KMS-11 (cell line): ENCODE results near the gene USP50.

Source experiments
- H2AFZ ChIP-seq: fragments of 200-600 bp; sonication (generic); 2 replicates; pipeline ENCODE4 v1.6.1; 2016; ENCODE audit warnings: antibody characterized with exemption, mixed run types, low read depth
- H3K27ac ChIP-seq: fragments of 200-600 bp; sonication (generic); 2 replicates; pipeline ENCODE4 v1.6.1; 2016; ENCODE audit warnings: mild to moderate bottlenecking, mixed run types
- H3K27me3 ChIP-seq: fragments of 200-600 bp; sonication (generic); 2 replicates; pipeline ENCODE4 v1.6.1; 2017; ENCODE audit warnings: mild to moderate bottlenecking, low read depth, mixed run types, moderate library complexity; ENCODE audit not compliant: insufficient read depth
- H3K36me3 ChIP-seq: fragments of 200-600 bp; sonication (generic); 2 replicates; pipeline ENCODE4 v1.6.1; 2017; ENCODE audit warnings: mild to moderate bottlenecking, mixed run types; ENCODE audit not compliant: insufficient read depth
- H3K4me1 ChIP-seq: fragments of 200-600 bp; sonication (generic); 2 replicates; pipeline ENCODE4 v1.6.1; 2016; ENCODE audit warnings: mild to moderate bottlenecking, low read depth, mixed run types; ENCODE audit not compliant: poor library complexity, severe bottlenecking
- H3K4me2 ChIP-seq: fragments of 200-600 bp; sonication (generic); 2 replicates; pipeline ENCODE4 v1.7.0; 2016; ENCODE audit warnings: mild to moderate bottlenecking, mixed run types
- H3K4me3 ChIP-seq: fragments of 200-600 bp; sonication (generic); IDR thresholded peaks from 2 replicates; pipeline ENCODE4 v1.6.1; 2017; ENCODE audit warnings: low read depth, low read length, mixed read lengths; ENCODE audit not compliant: insufficient read depth
- H3K79me2 ChIP-seq: fragments of 200-600 bp; sonication (generic); 2 replicates; pipeline ENCODE4 v1.6.1; 2016; ENCODE audit warnings: low read depth, mixed run types; ENCODE audit not compliant: insufficient read depth
- H3K9ac ChIP-seq: fragments of 200-600 bp; sonication (generic); 2 replicates; pipeline ENCODE4 v1.6.1; 2016; ENCODE audit warnings: mild to moderate bottlenecking, mixed run types
- H4K20me1 ChIP-seq: fragments of 200-600 bp; sonication (generic); 2 replicates; pipeline ENCODE4 v1.6.1; 2016; ENCODE audit warnings: mild to moderate bottlenecking, mixed run types; ENCODE audit not compliant: insufficient read depth
- CTCF ChIP-seq: fragments of 200-600 bp; sonication (generic); conservative IDR thresholded peaks from 2 replicates; pipeline ENCODE4 v1.6.1; 2017; ENCODE audit warnings: low read depth, mild to moderate bottlenecking, antibody characterized with exemption, low read length, moderate library complexity, mixed read lengths

The USP50 gene

DNA sequence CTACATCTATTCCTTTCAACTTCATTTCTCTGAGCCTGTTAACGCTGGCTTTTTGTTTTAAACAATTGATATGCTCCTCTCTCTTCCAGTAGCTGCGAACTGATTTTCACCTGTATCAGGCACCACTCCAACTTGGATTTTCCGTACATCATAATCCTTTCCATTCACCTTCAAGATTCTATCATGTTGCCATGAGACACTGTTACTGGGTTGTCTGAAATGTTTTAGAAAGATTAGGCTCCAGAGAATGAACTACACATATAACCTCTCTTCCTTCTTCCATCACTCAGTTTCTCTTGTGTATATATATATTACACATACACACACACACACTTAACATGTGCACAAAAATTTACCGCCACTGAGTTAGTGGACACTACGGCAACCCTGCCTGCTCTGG, at the start of gene USP50:
USP50 (minus strand) TSS at position 101 of the 400 bp plus-strand sequence. CDS start 141 bp downstream, outside the sequence.
- H3K36me3 ChIP-seq = no peaks in the 10 kb centered on the region
- H3K4me1 ChIP-seq = no peaks in the 10 kb centered on the region
- no peak within 1 kb of the TSS for H3K9ac ChIP-seq
- no peaks in the 10 kb centered on the region for H4K20me1 ChIP-seq
- no peak within 1 kb of the TSS for H3K4me3 ChIP-seq
- no peak within 1 kb of the TSS for H2AFZ ChIP-seq
- H3K79me2 ChIP-seq = no peaks in the 10 kb centered on the region
- H3K4me2 ChIP-seq = no peak within 1 kb of the TSS
- H3K27me3 ChIP-seq = no peaks in the 10 kb centered on the region
- TF ChIP-seq CTCF = no peak
- H3K27ac ChIP-seq = no peak within 1 kb of the TSS

- Histone ChIP-seq H3K4me1 (no peaks in the 10 kb centered on the region), H4K20me1 (no peaks in the 10 kb centered on the region), H3K4me3 (no peak overlapping the region), H3K79me2 (no peaks in the 10 kb centered on the region), H3K36me3 (peaks cover 4% of the 10 kb centered on the region; the same call in 1 of the 2 replicates), H3K9ac (no peak overlapping the region), H3K4me2 (no peak overlapping the region), H2AFZ (no peak overlapping the region), H3K27me3 (no peaks in the 10 kb centered on the region), H3K27ac (no peak overlapping the region)
- TF ChIP-seq CTCF = no peak
Measured at GRCh38 chr15:50594311-50594710, 47.8 kb upstream of the USP50 start.

DNA sequence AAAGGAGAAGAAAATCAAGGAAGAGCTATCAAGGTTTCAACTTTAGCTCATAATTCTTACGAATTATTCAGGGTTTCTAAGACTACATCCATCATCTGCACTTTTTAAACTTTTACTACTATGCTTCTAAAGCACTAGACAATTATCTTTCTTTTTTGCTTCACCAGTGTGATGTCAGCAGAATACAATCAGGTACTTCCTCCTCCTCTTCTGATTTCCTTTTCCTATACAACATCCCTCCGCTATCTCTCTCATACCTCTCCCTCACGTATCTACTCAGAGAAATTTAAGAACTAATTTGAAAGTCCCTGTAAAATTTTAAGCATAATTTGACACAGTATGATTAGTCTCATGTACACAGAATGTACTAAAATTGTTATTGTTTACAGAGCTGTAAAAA, 47.3 kb upstream of the USP50 start:
- Histone ChIP-seq H4K20me1 (no peaks in the 10 kb centered on the region), H2AFZ (no peak overlapping the region), H3K4me2 (no peak overlapping the region), H3K79me2 (no peaks in the 10 kb centered on the region), H3K27me3 (no peaks in the 10 kb centered on the region), H3K4me1 (no peaks in the 10 kb centered on the region), H3K36me3 (peaks cover 6% of the 10 kb centered on the region; the same call in 1 of the 2 replicates), H3K9ac (no peak overlapping the region), H3K27ac (no peak overlapping the region), H3K4me3 (no peak overlapping the region)
- no peak for TF ChIP-seq CTCF

DNA sequence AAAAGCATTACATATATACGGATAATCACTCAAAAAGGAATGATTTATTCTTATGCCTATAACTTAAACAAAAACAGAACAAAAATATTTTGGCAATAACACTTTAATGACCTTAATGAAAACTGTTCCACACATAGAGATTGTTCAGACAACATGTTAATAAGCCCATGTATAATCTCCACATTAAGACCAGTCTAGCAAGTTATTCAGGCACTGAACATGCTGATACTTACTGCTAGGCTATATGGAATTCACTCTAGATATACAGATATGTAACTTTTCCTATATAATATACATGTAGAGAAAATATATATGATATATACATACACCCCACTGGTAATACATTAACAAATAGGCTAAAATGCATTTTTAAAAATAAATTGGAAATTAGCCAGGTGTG, 43.8 kb upstream of the USP50 start:
- TF ChIP-seq CTCF = no peak
- Histone ChIP-seq H4K20me1 (no peaks in the 10 kb centered on the region), H3K9ac (no peak overlapping the region), H3K36me3 (peaks cover 6% of the 10 kb centered on the region; the same call in 1 of the 2 replicates), H3K27me3 (no peaks in the 10 kb centered on the region), H3K79me2 (no peaks in the 10 kb centered on the region), H3K27ac (no peak overlapping the region), H2AFZ (no peak overlapping the region), H3K4me3 (no peak overlapping the region), H3K4me1 (no peaks in the 10 kb centered on the region), H3K4me2 (no peak overlapping the region)
